Heart left ventricle (tissue), 13 donors: ENCODE data around the gene EIF2S2.

ENCODE experiments used
- CTCF ChIP-seq, 12 donors: fragments of 200-600 bp; sonication (generic) in 4 of 12; IDR thresholded peaks; one replicate each; pipeline versions ENCODE4 v1.5.0 to v1.8.0; 2018 to 2022; ENCODE audit warnings: antibody characterized with exemption in 12 of 12, mild to moderate bottlenecking in 5 of 12
- POLR2A ChIP-seq, 2 donors: fragments of 450-650 bp; IDR thresholded peaks; one replicate each; pipeline ENCODE4 v1.6.1; 2017; ENCODE audit warnings: antibody characterized with exemption in 2 of 2, mild to moderate bottlenecking in 2 of 2, moderate library complexity in 2 of 2
- donor health status: ischemic (EF 13 %, LVEDD 7.1; RV severe dilation, severe dysfunction).
- donor health status: DM: no; HTN: yes; CAD: no.
- donor health status: DM: no; HTN: no; CAD: no.
- donor health status: ischemic (EF 25% LVEDD 6.9; RV normal size, moderate dysfunction).
- donor health status: ischemic (EF 25% LVEDD 5.7; RV mildly dilated, moderate dysfunction).
- donor health status: ischemic (EF 35%, LVEDD 5.7; RV mildly dilated, moderate dysfunction).
- donor health status: nonischemic (EF 11% LVEDD 7.7; RV severe dilation, severe dysfunction).
- donor health status: DM: yes; HTN: yes; CAD: no.
- donor health status: PGD.
- donor health status: ischemic (EF 29% LVEDD 5.4; RV normal size, mild dysfunction).
- donor health status: nonischemic (EF 23%, LVEDD 6.1; RV moderate dilation, normal function).

GRCh38 chr20:34110025-34110744 lies 1.9 kb downstream of the EIF2S2 start:
- no peak for TF ChIP-seq CTCF (IDR thresholded peaks at IDR 0.05)
- no peak for TF ChIP-seq POLR2A (IDR thresholded peaks at IDR 0.05)
